Transverse colon (tissue), 4 donors: Measurements from ENCODE around the gene LRRC70.

Source experiments
- EP300 ChIP-seq: sonication (generic); formaldehyde crosslinking; IDR thresholded peaks from one replicate; pipeline ENCODE4 v1.6.1; 2017; ENCODE audit warnings: antibody characterized with exemption, low read depth
- POLR2A ChIP-seq: fragments of 450-650 bp; IDR thresholded peaks from one replicate; pipeline ENCODE4 v1.6.1; 2016; ENCODE audit warnings: antibody characterized with exemption, mild to moderate bottlenecking, moderate library complexity
- POLR2AphosphoS5 ChIP-seq, 3 donors: sonication (generic); formaldehyde crosslinking; IDR thresholded peaks; one replicate each; pipeline ENCODE4 v1.6.1; 2016; ENCODE audit warnings: antibody characterized with exemption in 3 of 3
- TF ChIP-seq, protein P1 (sequence below), 5 experiments: fragments of 200-600 bp in 3 of 5; fragments of 450-650 bp in 2 of 5; sonication (generic) in 3 of 5; IDR thresholded peaks; 1 replicate in 2 of 5; 2 replicates in 3 of 5; pipeline ENCODE4 v1.5.1; 2016 to 2017; ENCODE audit warnings: antibody characterized with exemption in 5 of 5, inconsistent platforms in 3 of 5, mild to moderate bottlenecking in 2 of 5, moderate library complexity in 1 of 5

DNA sequence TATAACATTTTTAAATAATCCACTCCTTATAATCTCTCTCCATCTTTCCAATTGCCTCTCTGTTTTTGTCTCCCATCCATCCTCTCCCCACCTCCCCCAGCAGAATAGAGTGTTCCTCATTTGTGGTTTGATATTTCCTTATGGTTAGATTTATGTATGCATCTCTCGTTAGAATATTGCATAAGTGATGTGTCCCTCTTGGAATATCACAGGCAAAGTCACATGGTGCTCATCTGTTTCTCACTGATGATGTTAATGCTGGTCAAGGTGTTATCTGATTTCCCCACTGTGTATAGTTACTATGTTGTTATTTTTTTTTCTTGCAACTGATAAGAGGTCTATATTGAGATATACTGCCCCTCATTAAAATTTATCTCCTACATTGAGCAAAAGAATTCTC is 3.1 kb upstream of the LRRC70 start:
- TF ChIP-seq, protein P1, sequence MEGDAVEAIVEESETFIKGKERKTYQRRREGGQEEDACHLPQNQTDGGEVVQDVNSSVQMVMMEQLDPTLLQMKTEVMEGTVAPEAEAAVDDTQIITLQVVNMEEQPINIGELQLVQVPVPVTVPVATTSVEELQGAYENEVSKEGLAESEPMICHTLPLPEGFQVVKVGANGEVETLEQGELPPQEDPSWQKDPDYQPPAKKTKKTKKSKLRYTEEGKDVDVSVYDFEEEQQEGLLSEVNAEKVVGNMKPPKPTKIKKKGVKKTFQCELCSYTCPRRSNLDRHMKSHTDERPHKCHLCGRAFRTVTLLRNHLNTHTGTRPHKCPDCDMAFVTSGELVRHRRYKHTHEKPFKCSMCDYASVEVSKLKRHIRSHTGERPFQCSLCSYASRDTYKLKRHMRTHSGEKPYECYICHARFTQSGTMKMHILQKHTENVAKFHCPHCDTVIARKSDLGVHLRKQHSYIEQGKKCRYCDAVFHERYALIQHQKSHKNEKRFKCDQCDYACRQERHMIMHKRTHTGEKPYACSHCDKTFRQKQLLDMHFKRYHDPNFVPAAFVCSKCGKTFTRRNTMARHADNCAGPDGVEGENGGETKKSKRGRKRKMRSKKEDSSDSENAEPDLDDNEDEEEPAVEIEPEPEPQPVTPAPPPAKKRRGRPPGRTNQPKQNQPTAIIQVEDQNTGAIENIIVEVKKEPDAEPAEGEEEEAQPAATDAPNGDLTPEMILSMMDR (IDR thresholded peaks at IDR 0.05) = no peak
- no peak for TF ChIP-seq POLR2A
- no peak for TF ChIP-seq POLR2AphosphoS5 (IDR thresholded peaks at IDR 0.05)
- TF ChIP-seq EP300 = no peak
